ENCODE measurements around the gene ARHGEF26. TPM values are rescaled to one million over a fixed set of nuclear protein-coding genes. Genes with fewer than 3 reads are reported as not detected.

The ARHGEF26 gene
- total and polyA plus RNA-seq, 2 experiments from 2014 or later, result 9.4 to 16.9 TPM

DNA sequence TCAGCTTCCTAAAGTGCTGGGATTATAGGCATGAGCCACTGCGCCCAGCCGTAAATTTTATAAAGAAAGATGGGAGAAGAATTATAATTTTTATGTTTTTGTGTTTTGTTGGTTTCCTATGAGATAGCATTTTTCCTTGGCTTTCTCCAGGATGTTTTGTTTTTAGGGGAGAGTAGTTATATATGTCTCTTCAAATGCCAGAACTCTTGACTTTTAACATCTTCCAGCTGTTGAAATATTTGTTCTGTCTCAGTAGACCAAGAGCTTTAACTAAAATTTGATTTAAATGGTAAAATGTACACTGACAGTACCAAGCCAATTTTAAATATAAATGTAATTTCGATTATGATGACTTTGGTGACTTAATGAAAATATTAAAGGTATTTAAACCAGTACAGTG, 106.3 kb downstream of the ARHGEF26 start (continued):
- TF ChIP-seq REST (IDR thresholded peaks at IDR 0.05; ENCODE audit: unreplicated experiment) (no peak), CTCF (conservative IDR thresholded peaks at IDR 0.05; ENCODE audit: low read depth in 2 of 2) (no peak), JUNB (IDR thresholded peaks at IDR 0.05; ENCODE audit: unreplicated experiment) (no peak), CREB1 (CRISPR knock-in tag; IDR thresholded peaks at IDR 0.05; ENCODE audit: low read depth) (no peak), ZNF114 (CRISPR knock-in tag; IDR thresholded peaks at IDR 0.05) (no peak), EZH2 (IDR thresholded peaks at IDR 0.05; ENCODE audit: low read depth, unreplicated experiment) (no peak), EZH2phosphoT487 (IDR thresholded peaks at IDR 0.05; ENCODE audit: unreplicated experiment) (no peak), ZNF331 (CRISPR knock-in tag; IDR thresholded peaks at IDR 0.05; ENCODE audit: low read depth) (no peak), NANOG (IDR thresholded peaks at IDR 0.05; ENCODE audit: borderline replicate concordance) (no peak)

- no peaks in the 10 kb centered on the region for H3K27me3 ChIP-seq (ENCODE audit: insufficient read depth)
- no peak overlapping the region for H2AFZ ChIP-seq
- ATAC-seq, result peak; percentile 76
- no peak overlapping the region for H3K4me2 ChIP-seq
- no peaks in the 10 kb centered on the region for H3F3A ChIP-seq (replicated peaks; ENCODE audit: low read depth)
- H3K36me3 ChIP-seq (ENCODE audit: insufficient read depth), result no peaks in the 10 kb centered on the region
- Mint-ChIP-seq H3K27ac (peak overlapping the region; percentile 82; the same call in 1 of the 2 replicates), H3K36me3 (ENCODE audit: low read depth) (no peaks in the 10 kb centered on the region), H3K4me3 (no peak overlapping the region), H3K9me3 (no peaks in the 10 kb centered on the region), H3K27me3 (ENCODE audit: insufficient read depth, low read depth, poor library complexity) (no peaks in the 10 kb centered on the region), H3K4me1 (peaks cover 4% of the 10 kb centered on the region; the same call in 2 of the 3 replicates)
- no peak overlapping the region for H3K27ac ChIP-seq (ENCODE audit: low read depth)
- no peak overlapping the region for H3K4me3 ChIP-seq
- no peaks in the 10 kb centered on the region for H3K9me2 ChIP-seq (ENCODE audit: insufficient read depth)
- H3K79me2 ChIP-seq (replicated peaks; ENCODE audit: insufficient read depth), result no peaks in the 10 kb centered on the region
- 0 out of 2 replicates have a peak, but pooled peaks cover 7% of the 10 kb centered on the region for H3K4me1 ChIP-seq (ENCODE audit: insufficient read depth)
- DNase-seq (ENCODE audit: low spot score), result peak; percentile 28
- H4K20me1 ChIP-seq (replicated peaks; ENCODE audit: insufficient read depth), result no peaks in the 10 kb centered on the region
- no peak for TF ChIP-seq CTCF (conservative IDR thresholded peaks at IDR 0.05; ENCODE audit: low read depth in 2 of 2)
- no peak for TF ChIP-seq ZNF331 (CRISPR knock-in tag; IDR thresholded peaks at IDR 0.05; ENCODE audit: low read depth)
- TF ChIP-seq ETS1 (IDR thresholded peaks at IDR 0.05), result no peak
- TF ChIP-seq POLR2AphosphoS5 (IDR thresholded peaks at IDR 0.05; ENCODE audit: low read depth), result no peak
- no peak for TF ChIP-seq JUNB (IDR thresholded peaks at IDR 0.05; ENCODE audit: unreplicated experiment)
- TF ChIP-seq ZNF114 (CRISPR knock-in tag; IDR thresholded peaks at IDR 0.05), result no peak
- no peak for TF ChIP-seq NANOG (IDR thresholded peaks at IDR 0.05; ENCODE audit: borderline replicate concordance)
- TF ChIP-seq REST (IDR thresholded peaks at IDR 0.05; ENCODE audit: unreplicated experiment), result no peak
- no peak for TF ChIP-seq EZH2 (IDR thresholded peaks at IDR 0.05; ENCODE audit: low read depth, unreplicated experiment)
- no peak for TF ChIP-seq CREB1 (CRISPR knock-in tag; IDR thresholded peaks at IDR 0.05; ENCODE audit: low read depth)
- TF ChIP-seq STAT1 (IDR thresholded peaks at IDR 0.05; ENCODE audit: unreplicated experiment), result no peak
Observed at GRCh38 chr3:154228561-154229216, 107.5 kb downstream of the ARHGEF26 start.

Data from GM23338 (cell line).